SK-N-SH (cell line): ENCODE results near the gene GNAT3. TPM values are rescaled to one million over a fixed set of nuclear protein-coding genes. Genes with fewer than 3 reads are reported as not detected.

ENCODE experiments used
- CTCF ChIA-PET: fragments of 300-600, 350-600 bp; formaldehyde crosslinking; extraction: SDS; loops from one replicate; lab custom pipeline; 2021; lab: Yijun Ruan, JAX
- POLR2A ChIA-PET: fragments of 350-600 bp; sonication (Branson Sonifier 250); formaldehyde crosslinking; extraction: SDS; loops from one replicate; lab custom pipeline; 2020; ENCODE audit warnings: antibody characterized with exemption, inconsistent platforms; lab: Yijun Ruan, JAX
- DNase-seq: peaks from one replicate; pipeline ENCODE4 v3.0.0; 2012
- H2AFZ ChIP-seq: fragments of 200-600 bp; sonication (generic); 2 replicates; pipeline ENCODE4 v1.8.1; 2016; ENCODE audit warnings: antibody characterized with exemption, mild to moderate bottlenecking, low read depth
- H3F3A ChIP-seq: fragments of 200-600 bp; sonication (generic); replicated peaks from 2 replicates; pipeline ENCODE3; 2016; ENCODE audit warnings: antibody characterized with exemption, mild to moderate bottlenecking; ENCODE audit not compliant: insufficient read depth
- H3K27ac ChIP-seq, 2 experiments: fragments of 200-500 bp in 1 of 2; fragments of 200-600 bp in 1 of 2; sonication (Bioruptor generic) in 1 of 2; sonication (generic), shearing (Covaris generic) in 1 of 2; 2 replicates each; pipeline versions ENCODE4 v1.5.1 to v1.6.1; 2014 to 2016; ENCODE audit warnings: low read depth in 2 of 2, inconsistent platforms in 1 of 2, low read length in 1 of 2, mild to moderate bottlenecking in 1 of 2, mixed read lengths in 1 of 2
- H3K27me3 ChIP-seq: fragments of 200-600 bp; sonication (generic), shearing (Covaris generic); 2 replicates; pipeline ENCODE4 v1.6.1; 2016; ENCODE audit warnings: mixed run types; ENCODE audit not compliant: insufficient read depth
- H3K36me3 ChIP-seq, 2 experiments: fragments of 200-500 bp in 1 of 2; fragments of 200-600 bp in 1 of 2; sonication (Bioruptor generic) in 1 of 2; sonication (generic) in 1 of 2; replicated peaks in 1 of 2; 2 replicates each; pipeline versions ENCODE3 to v1.5.1; 2014 to 2016; ENCODE audit warnings: low read length in 1 of 2, mild to moderate bottlenecking in 1 of 2; ENCODE audit not compliant: insufficient read depth in 2 of 2, control insufficient read depth in 1 of 2
- H3K4me1 ChIP-seq, 2 experiments: fragments of 200-500 bp in 1 of 2; fragments of 200-600 bp in 1 of 2; sonication (Bioruptor generic) in 1 of 2; sonication (generic), shearing (Covaris generic) in 1 of 2; 2 replicates each; pipeline versions ENCODE4 v1.5.1 to v1.6.1; 2014 to 2016; ENCODE audit warnings: low read depth in 1 of 2, low read length in 1 of 2, mixed run types in 1 of 2; ENCODE audit not compliant: insufficient read depth in 2 of 2, control insufficient read depth in 1 of 2
- H3K4me2 ChIP-seq: fragments of 200-600 bp; sonication (generic), shearing (Covaris generic); 2 replicates; pipeline ENCODE4 v1.6.1; 2017; ENCODE audit warnings: mixed run types
- H3K4me3 ChIP-seq, 2 experiments: fragments of 200-500 bp in 1 of 2; fragments of 200-600 bp in 1 of 2; sonication (Bioruptor generic) in 1 of 2; sonication (generic), shearing (Covaris generic) in 1 of 2; 2 replicates each; pipeline versions ENCODE4 v1.5.1 to v1.8.1; 2014 to 2016; ENCODE audit warnings: low read depth in 2 of 2, inconsistent platforms in 1 of 2, low read length in 1 of 2, mild to moderate bottlenecking in 1 of 2, mixed read lengths in 1 of 2, moderate library complexity in 1 of 2
- H3K79me2 ChIP-seq: fragments of 200-600 bp; sonication (generic); 2 replicates; pipeline ENCODE4 v1.8.1; 2017; ENCODE audit warnings: mild to moderate bottlenecking; ENCODE audit not compliant: insufficient read depth
- H3K9ac ChIP-seq: fragments of 200-600 bp; sonication (generic); 2 replicates; pipeline ENCODE4 v1.6.1; 2017; ENCODE audit warnings: mixed run types
- H3K9me2 ChIP-seq: fragments of 200-600 bp; sonication (generic); 2 replicates; pipeline ENCODE4 v1.6.1; 2017; ENCODE audit warnings: mixed run types
- H3K9me3 ChIP-seq: fragments of 200-600 bp; sonication (generic); 2 replicates; pipeline ENCODE4 v1.6.1; 2017; ENCODE audit warnings: mixed run types, mild to moderate bottlenecking, moderate library complexity
- H4K20me1 ChIP-seq: fragments of 200-600 bp; sonication (generic); 2 replicates; pipeline ENCODE4 v1.6.1; 2017; ENCODE audit warnings: mild to moderate bottlenecking, mixed run types; ENCODE audit not compliant: insufficient read depth
- CHD2 ChIP-seq: fragments of 150-350 bp; IDR thresholded peaks from 2 replicates; pipeline ENCODE4 v1.6.1; 2018; ENCODE audit warnings: low read length; ENCODE audit not compliant: partially characterized antibody
- ELF1 ChIP-seq: IDR thresholded peaks from 2 replicates; pipeline ENCODE4 v1.4.0; 2012
- EP300 ChIP-seq, 2 experiments: IDR thresholded peaks; 2 replicates each; pipeline versions ENCODE4 v1.4.0 to v1.6.1; 2012; ENCODE audit warnings: borderline replicate concordance in 1 of 2, low read depth in 1 of 2, low read length in 1 of 2
- FOSL2 ChIP-seq: IDR thresholded peaks from 2 replicates; pipeline ENCODE4 v1.4.0; 2012; ENCODE audit warnings: low read depth, mild to moderate bottlenecking, moderate library complexity, borderline replicate concordance
- FOXJ3 ChIP-seq: sonication (generic); formaldehyde crosslinking; IDR thresholded peaks from 2 replicates; pipeline ENCODE4 v1.5.1; 2020; ENCODE audit warnings: mild to moderate bottlenecking, missing genetic modification reagents
- GATA2 ChIP-seq: sonication (generic); formaldehyde crosslinking; IDR thresholded peaks from 2 replicates; pipeline ENCODE4 v1.5.0; 2020; ENCODE audit warnings: mild to moderate bottlenecking, missing genetic modification reagents
- JUND ChIP-seq: IDR thresholded peaks from 2 replicates; pipeline ENCODE4 v1.4.0; 2012
- MEF2A ChIP-seq: IDR thresholded peaks from 2 replicates; pipeline ENCODE4 v1.4.0; 2012; ENCODE audit warnings: low read depth, borderline replicate concordance
- MXI1 ChIP-seq: IDR thresholded peaks from 2 replicates; pipeline ENCODE4 v1.6.1; 2012; ENCODE audit warnings: mild to moderate bottlenecking, low read depth, low read length, improper control_type of control experiment
- NFIC ChIP-seq: IDR thresholded peaks from 2 replicates; pipeline ENCODE4 v1.4.0; 2012; ENCODE audit warnings: borderline replicate concordance
- NRF1 ChIP-seq: IDR thresholded peaks from 2 replicates; pipeline ENCODE4 v1.6.1; 2012; ENCODE audit warnings: low read depth, mild to moderate bottlenecking, low read length
- POLR2AphosphoS5 ChIP-seq: IDR thresholded peaks from 2 replicates; pipeline ENCODE4 v1.6.1; 2012; ENCODE audit warnings: low read depth, low read length
- RAD21 ChIP-seq: IDR thresholded peaks from 2 replicates; pipeline ENCODE4 v1.6.1; 2012; ENCODE audit warnings: mild to moderate bottlenecking, low read length
- RCOR1 ChIP-seq: fragments of 150-350 bp; IDR thresholded peaks from 2 replicates; pipeline ENCODE4 v1.6.1; 2017; ENCODE audit warnings: antibody characterized with exemption, low read length
- RXRA ChIP-seq: IDR thresholded peaks from 2 replicates; pipeline ENCODE4 v1.4.0; 2012; ENCODE audit warnings: low read depth, mild to moderate bottlenecking, borderline replicate concordance
- SMC3 ChIP-seq: IDR thresholded peaks from 2 replicates; pipeline ENCODE4 v1.6.1; 2012; ENCODE audit warnings: low read depth, low read length, improper control_type of control experiment
- TCF12 ChIP-seq: IDR thresholded peaks from 2 replicates; pipeline ENCODE4 v1.4.0; 2012
- TEAD4 ChIP-seq: IDR thresholded peaks from 2 replicates; pipeline ENCODE4 v1.4.0; 2012; ENCODE audit warnings: mild to moderate bottlenecking, borderline replicate concordance; ENCODE audit not compliant: insufficient read depth
- WGBS: methylation state at CpG from one replicate; pipeline ENCODE4 v1.1.6; 2017; ENCODE audit warnings: low lambda C conversion rate; 5-methylcytosine and 5-hydroxymethylcytosine counted together
- polyA plus RNA-seq, 3 experiments: library from polyadenylated mRNA; depleted of rRNA; stranded (reverse); fragments of >200 nt; gene quantifications; 2 replicates each; pipeline ENCODE4 v1.2.3, GENCODE V29; 2012
- TF ChIP-seq, protein P1 (sequence below): fragments of 150-350 bp; IDR thresholded peaks from 2 replicates; pipeline ENCODE4 v1.6.1; 2017; ENCODE audit warnings: antibody characterized with exemption, low read length, low read depth, borderline replicate concordance
- TF ChIP-seq, protein P2 (sequence below): IDR thresholded peaks from 2 replicates; pipeline ENCODE4 v1.4.0; 2012; ENCODE audit warnings: low read depth
- TF ChIP-seq, protein P3 (sequence below): IDR thresholded peaks from 2 replicates; pipeline ENCODE4 v1.4.0; 2012; ENCODE audit warnings: low read depth, borderline replicate concordance
- TF ChIP-seq, protein P4 (sequence below): IDR thresholded peaks from 2 replicates; pipeline ENCODE4 v1.4.0; 2012; ENCODE audit warnings: low read depth, borderline replicate concordance
- TF ChIP-seq, protein P5 (sequence below): fragments of 200-600 bp; sonication (generic); IDR thresholded peaks from 2 replicates; pipeline ENCODE4 v1.6.1; 2017; ENCODE audit warnings: antibody characterized with exemption, mild to moderate bottlenecking, moderate library complexity

GNAT3 gene
- polyA plus RNA-seq (2012; rRNA removed) = not detected in 2 replicates
- polyA plus RNA-seq (2012; cell fraction: cytosol; rRNA removed) = not detected in 2 replicates
- not detected in 2 replicates for polyA plus RNA-seq (2012; cell fraction: nucleus; rRNA removed)

DNA sequence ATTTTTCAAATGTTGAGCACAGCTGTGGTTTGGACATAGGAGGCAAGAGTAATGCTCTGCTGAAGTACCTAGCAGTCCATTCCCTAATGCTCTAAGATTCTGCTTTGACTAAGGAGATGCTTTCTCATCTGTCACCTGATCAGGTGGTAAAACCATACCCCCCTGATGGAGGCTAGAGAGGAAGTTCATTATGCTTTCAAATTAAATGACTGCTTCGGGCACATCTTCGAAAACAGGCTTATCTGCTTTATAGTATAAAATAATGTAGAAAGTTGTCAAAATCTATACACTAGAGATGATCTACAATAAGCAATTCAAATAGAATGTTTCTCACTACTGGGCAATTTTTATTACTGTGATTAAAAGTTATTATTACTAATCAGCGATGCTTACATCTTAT is at the start of gene GNAT3:
Gene GNAT3, minus strand, starts transcription at position 101 of the 400 bp plus-strand sequence. CDS start 138 bp downstream, outside the sequence.
- 93% methylated on average over 3 of the region's 3 CpGs for WGBS

DNA sequence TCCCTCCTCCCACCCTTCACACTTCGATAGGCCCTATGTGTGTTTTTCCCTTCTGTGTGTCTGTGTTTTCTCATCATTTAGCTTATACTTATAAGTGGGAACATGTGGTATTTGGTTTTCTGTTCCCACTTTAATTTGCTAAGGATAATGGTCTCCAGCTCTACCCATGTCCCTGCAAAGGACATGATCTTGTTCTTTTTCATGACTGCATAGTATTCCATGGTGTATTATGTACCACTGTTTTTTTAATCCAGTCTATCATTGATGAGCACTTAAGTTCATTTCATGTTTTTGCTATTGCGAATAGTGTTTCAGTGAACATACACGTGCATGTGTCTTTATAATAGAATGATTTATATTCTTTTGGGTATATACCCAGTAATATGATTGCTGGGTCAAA is 46.3 kb upstream of the GNAT3 start:
- Histone ChIP-seq H3K79me2 (no peaks in the 10 kb centered on the region), H3K4me3 (no peak overlapping the region), H3K36me3 (no peaks in the 10 kb centered on the region), H3K9me3 (peaks cover 14% of the 10 kb centered on the region; the same call in 1 of the 2 replicates), H3F3A (no peaks in the 10 kb centered on the region), H3K27ac (no peak overlapping the region), H4K20me1 (no peaks in the 10 kb centered on the region), H3K4me2 (no peak overlapping the region), H3K27me3 (no peaks in the 10 kb centered on the region), H2AFZ (no peak overlapping the region), H3K9me2 (no peaks in the 10 kb centered on the region), H3K9ac (no peak overlapping the region), H3K4me1 (no peaks in the 10 kb centered on the region)
- no peak for DNase-seq
- 73% methylated on average over 3 of the region's 3 CpGs for whole genome bisulfite sequencing
- ChIA-PET POLR2A (no interaction called here), CTCF (no interaction called here)
- TF ChIP-seq CHD2 (no peak), SMC3 (no peak), FOXJ3 (CRISPR knock-in tag) (no peak), RAD21 (no peak), MEF2A (no peak), NRF1 (no peak), NFIC (no peak), JUND (no peak), MXI1 (no peak), ELF1 (no peak), RXRA (no peak), GATA2 (no peak)
- TF ChIP-seq, protein P1, sequence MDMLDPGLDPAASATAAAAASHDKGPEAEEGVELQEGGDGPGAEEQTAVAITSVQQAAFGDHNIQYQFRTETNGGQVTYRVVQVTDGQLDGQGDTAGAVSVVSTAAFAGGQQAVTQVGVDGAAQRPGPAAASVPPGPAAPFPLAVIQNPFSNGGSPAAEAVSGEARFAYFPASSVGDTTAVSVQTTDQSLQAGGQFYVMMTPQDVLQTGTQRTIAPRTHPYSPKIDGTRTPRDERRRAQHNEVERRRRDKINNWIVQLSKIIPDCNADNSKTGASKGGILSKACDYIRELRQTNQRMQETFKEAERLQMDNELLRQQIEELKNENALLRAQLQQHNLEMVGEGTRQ = no peak
- TF ChIP-seq, protein P2, sequence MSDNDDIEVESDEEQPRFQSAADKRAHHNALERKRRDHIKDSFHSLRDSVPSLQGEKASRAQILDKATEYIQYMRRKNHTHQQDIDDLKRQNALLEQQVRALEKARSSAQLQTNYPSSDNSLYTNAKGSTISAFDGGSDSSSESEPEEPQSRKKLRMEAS = no peak
- TF ChIP-seq, protein P3, sequence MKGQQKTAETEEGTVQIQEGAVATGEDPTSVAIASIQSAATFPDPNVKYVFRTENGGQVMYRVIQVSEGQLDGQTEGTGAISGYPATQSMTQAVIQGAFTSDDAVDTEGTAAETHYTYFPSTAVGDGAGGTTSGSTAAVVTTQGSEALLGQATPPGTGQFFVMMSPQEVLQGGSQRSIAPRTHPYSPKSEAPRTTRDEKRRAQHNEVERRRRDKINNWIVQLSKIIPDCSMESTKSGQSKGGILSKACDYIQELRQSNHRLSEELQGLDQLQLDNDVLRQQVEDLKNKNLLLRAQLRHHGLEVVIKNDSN = no peak

More for the DNA sequence above, at the start of gene GNAT3:
- Histone ChIP-seq H3F3A (peaks cover 10% of the 10 kb centered on the region), H3K4me1 (peaks cover 0 to 5% of the 10 kb centered on the region in 2 experiments; a peak in 2 of 4 replicates), H3K79me2 (no peaks in the 10 kb centered on the region), H3K36me3 (no peaks in the 10 kb centered on the region), H2AFZ (no peak within 1 kb of the TSS), H3K4me2 (no peak within 1 kb of the TSS), H3K27ac (no peak within 1 kb of the TSS), H3K9me3 (no peaks in the 10 kb centered on the region), H3K9ac (no peak within 1 kb of the TSS), H3K9me2 (no peaks in the 10 kb centered on the region), H3K27me3 (no peaks in the 10 kb centered on the region), H4K20me1 (no peaks in the 10 kb centered on the region), H3K4me3 (no peak within 1 kb of the TSS)
- CTCF ChIA-PET = no interaction called here
- no peak for TF ChIP-seq MEF2A
- TF ChIP-seq TCF12 = no peak
- no peak for TF ChIP-seq POLR2AphosphoS5
- TF ChIP-seq, protein P4, sequence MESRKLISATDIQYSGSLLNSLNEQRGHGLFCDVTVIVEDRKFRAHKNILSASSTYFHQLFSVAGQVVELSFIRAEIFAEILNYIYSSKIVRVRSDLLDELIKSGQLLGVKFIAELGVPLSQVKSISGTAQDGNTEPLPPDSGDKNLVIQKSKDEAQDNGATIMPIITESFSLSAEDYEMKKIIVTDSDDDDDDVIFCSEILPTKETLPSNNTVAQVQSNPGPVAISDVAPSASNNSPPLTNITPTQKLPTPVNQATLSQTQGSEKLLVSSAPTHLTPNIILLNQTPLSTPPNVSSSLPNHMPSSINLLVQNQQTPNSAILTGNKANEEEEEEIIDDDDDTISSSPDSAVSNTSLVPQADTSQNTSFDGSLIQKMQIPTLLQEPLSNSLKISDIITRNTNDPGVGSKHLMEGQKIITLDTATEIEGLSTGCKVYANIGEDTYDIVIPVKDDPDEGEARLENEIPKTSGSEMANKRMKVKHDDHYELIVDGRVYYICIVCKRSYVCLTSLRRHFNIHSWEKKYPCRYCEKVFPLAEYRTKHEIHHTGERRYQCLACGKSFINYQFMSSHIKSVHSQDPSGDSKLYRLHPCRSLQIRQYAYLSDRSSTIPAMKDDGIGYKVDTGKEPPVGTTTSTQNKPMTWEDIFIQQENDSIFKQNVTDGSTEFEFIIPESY = no peak
- no peak for TF ChIP-seq CHD2
- no peak for TF ChIP-seq RCOR1
- TF ChIP-seq EP300 (IDR thresholded peaks at IDR 0.05; ENCODE audit: borderline replicate concordance in 1 of 2, low read depth in 1 of 2, low read length in 1 of 2) = no peak
- TF ChIP-seq FOXJ3 (CRISPR knock-in tag) = no peak
- no peak for TF ChIP-seq FOSL2
- TF ChIP-seq TEAD4 = no peak
- TF ChIP-seq, protein P5, sequence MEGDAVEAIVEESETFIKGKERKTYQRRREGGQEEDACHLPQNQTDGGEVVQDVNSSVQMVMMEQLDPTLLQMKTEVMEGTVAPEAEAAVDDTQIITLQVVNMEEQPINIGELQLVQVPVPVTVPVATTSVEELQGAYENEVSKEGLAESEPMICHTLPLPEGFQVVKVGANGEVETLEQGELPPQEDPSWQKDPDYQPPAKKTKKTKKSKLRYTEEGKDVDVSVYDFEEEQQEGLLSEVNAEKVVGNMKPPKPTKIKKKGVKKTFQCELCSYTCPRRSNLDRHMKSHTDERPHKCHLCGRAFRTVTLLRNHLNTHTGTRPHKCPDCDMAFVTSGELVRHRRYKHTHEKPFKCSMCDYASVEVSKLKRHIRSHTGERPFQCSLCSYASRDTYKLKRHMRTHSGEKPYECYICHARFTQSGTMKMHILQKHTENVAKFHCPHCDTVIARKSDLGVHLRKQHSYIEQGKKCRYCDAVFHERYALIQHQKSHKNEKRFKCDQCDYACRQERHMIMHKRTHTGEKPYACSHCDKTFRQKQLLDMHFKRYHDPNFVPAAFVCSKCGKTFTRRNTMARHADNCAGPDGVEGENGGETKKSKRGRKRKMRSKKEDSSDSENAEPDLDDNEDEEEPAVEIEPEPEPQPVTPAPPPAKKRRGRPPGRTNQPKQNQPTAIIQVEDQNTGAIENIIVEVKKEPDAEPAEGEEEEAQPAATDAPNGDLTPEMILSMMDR = no peak
- TF ChIP-seq NFIC = no peak
- no peak for TF ChIP-seq RAD21
- POLR2A ChIA-PET = no interaction called here
- no peak for DNase-seq
